NCI-H526 treated with DMSO at 0.1 percent for 48 hours (cell line): ENCODE data around the gene ZNF837.
"Not testable (repeated sequence)": the region's sequence is repeated elsewhere in the genome, so short reads cannot be mapped to it uniquely, and the experiment has no call there.

Experiments used
- DNase-seq: peaks from one replicate; lab custom pipeline; 2025; lab: John Stamatoyannopoulos, UW

ZNF837 gene

DNA sequence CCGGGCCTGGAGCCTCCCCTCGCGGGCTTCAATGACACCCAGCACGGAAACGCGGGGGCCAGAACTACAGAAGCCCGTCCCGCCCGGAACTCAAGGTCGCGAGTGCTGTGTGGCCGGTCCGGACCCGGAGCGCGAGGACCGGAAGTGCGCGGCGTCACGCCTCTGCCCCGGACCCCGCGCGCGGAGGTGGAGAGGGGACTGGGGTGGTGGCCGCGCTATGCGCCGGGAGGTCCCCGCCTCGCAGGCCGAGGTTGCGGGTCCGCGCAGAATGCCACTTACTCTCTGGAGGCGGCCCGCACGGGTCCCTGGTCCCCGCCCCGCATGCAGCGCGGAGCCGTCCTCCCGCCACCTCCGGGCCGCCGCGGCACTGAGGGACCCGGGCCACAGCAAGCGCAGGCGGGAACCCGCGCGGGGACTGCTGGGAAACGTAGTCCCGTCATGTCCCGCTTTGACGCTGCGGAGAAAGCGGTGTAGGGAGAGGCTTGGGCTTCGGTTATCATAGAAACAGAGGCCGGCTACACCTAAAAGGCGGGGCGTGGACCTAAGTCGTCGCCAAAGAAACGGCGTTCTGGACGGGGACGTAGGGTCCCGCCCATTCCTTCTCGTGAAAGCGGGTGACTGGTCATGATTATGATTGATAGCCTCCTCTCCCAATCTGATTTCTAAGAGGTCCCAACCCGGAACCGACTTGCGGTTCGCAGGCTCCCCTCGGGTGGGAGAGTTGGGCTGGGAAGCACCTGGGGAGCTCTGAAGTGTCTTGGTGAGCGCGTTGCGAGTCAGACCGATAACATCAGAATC lies at the start of gene ZNF837:
ZNF837 (minus strand) TSS at position 369 of the 798 bp plus-strand sequence. CDS start 11,698 bp downstream, outside the sequence.
- DNase-seq = peak; percentile 99

- no peak for DNase-seq
These were observed 48.9 kb upstream of the ZNF837 start for GRCh38 chr19:58429745-58430144.

GRCh38 chr19:58428617-58429016 lies 47.8 kb upstream of the ZNF837 start:
- no peak for DNase-seq

- DNase-seq = no peak
These were observed 36.2 kb upstream of the ZNF837 start for GRCh38 chr19:58417071-58417470.

- DNase-seq = no peak
These were observed 35.8 kb upstream of the ZNF837 start for GRCh38 chr19:58416604-58417003.

DNA sequence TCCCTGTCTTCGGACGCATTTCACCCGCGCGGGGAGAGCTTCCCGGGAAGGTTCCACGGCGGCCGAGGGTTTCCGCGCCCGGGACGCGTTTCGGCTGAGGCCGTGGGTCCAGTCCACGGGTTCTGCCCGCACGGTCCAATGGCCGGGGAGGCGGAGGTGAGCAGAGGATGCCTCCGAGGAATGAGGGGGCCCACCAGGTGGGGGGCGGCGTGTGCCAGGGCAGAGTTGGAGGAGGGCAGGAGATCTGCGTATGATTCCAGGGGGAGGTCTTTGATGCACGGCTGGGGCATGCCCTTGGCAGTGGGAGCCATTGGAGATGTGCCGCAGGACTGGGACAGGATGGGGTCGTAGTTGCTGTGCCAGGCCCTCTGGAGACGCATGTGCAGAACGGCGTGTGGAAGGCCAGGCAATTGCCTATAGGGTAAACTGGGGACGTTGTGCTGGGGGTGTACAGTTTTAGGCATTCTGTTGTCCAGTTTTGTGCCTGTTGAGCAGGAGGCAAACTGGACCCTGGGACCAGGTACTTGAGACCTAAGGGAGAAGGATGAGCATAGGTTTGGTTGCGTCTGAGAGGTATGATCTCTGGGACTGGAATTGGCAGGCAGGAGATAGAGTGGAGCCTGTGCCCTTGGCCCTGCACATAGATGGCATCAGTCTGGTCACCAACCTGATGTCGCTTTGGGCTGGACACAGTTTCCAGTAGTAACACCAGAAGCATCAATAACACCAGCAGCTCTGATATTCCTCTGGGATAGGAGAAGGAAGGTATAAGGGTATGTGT lies 28.4 kb upstream of the ZNF837 start:
- DNase-seq = no peak

GRCh38 chr19:58408152-58409009 lies 27.6 kb upstream of the ZNF837 start, which contains the start of gene ZNF584:
Gene ZNF584, plus strand, starts transcription at chr19:58408649. Its CDS starts 499 bp downstream, at chr19:58409148.
- peak; percentile 92 for DNase-seq

DNA sequence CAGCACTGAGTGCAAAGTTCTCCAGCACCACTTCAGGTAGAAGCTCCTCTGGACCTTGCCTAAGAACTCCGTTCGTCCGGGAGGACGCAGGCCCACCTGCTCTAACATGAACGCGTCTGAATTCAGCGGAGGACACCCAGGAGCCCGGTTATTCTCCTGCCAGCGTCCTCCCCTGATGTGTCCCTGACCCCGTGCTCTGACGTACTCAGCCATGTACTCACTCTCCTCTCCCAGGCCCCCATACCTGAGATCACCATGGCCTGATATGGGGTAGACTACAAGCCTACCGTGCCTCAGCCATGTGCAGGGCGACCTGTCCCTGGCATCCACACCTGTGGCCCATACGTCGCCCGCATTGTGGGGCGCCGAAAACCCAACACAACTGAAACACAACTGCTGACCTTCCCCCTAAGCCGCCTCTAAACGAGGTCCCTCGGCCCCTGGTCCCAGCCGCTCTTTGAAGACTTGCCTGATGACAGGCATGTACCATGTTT lies 26.9 kb upstream of the ZNF837 start:
- DNase-seq = peak; percentile 19

DNA sequence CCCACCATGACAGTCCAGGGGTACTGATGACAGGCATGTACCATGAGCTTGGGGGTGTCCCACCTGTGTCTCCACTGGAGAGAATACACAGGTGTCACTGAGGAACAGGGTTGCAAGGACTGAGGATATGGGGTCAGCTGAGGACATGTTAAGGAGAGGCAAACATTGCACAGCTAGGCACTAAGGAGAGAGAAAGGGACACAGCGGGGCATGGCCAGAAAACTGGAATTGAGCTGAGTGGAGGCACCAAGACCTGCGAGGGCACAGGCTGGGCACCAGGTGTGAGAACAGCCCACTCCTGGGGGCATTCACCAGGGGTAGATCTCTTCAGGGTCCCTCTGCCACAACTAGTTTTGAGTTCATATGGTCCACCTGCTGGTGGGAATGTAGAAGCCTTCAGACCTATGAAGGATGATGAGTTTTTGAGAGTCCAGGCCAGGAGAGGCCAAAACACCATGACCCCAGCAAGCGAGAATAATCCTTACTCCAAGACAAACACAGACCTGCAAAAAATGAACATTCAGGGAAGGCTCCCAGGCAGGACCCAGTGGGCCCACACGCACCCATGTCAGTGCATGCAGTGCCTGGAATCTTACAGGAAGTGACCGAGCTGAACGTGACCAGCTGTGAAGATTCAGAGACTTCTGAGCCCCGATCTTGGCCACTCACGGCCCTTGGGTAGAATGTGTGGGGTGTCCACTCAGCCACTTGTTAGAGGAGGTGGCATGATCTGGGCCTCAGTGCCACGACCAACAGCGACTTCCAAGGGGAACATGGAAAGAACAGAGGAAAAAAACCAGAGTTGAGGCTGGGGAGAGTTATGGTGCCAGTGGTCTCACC lies 26.2 kb upstream of the ZNF837 start:
- no peak for DNase-seq

DNA sequence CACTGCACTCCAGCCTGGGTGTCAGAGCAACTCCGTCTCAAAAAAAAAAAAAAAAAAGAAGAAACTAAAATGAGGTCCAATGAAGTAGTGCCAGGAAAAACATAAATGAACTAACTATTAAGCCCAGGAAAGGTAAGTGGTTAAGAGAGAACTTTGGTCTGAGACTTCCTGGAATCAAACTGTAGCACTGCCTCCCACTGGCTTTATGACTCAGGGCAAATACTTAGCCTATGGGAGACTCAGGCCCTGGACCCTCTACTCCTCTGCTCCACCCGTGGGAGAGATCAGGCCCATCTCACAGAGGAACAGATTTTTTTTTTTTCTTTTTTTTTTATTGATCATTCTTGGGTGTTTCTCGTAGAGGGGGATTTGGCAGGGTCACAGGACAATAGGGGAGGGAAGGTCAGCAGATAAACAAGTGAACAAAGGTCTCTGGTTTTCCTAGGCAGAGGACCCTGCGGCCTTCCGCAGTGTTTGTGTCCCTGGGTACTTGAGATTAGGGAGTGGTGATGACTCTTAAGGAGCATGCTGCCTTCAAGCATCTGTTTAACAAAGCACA lies 23.2 kb upstream of the ZNF837 start:
- not testable (repeated sequence) for DNase-seq

GRCh38 chr19:58401840-58402421 lies 21.1 kb upstream of the ZNF837 start:
- no peak for DNase-seq

DNA sequence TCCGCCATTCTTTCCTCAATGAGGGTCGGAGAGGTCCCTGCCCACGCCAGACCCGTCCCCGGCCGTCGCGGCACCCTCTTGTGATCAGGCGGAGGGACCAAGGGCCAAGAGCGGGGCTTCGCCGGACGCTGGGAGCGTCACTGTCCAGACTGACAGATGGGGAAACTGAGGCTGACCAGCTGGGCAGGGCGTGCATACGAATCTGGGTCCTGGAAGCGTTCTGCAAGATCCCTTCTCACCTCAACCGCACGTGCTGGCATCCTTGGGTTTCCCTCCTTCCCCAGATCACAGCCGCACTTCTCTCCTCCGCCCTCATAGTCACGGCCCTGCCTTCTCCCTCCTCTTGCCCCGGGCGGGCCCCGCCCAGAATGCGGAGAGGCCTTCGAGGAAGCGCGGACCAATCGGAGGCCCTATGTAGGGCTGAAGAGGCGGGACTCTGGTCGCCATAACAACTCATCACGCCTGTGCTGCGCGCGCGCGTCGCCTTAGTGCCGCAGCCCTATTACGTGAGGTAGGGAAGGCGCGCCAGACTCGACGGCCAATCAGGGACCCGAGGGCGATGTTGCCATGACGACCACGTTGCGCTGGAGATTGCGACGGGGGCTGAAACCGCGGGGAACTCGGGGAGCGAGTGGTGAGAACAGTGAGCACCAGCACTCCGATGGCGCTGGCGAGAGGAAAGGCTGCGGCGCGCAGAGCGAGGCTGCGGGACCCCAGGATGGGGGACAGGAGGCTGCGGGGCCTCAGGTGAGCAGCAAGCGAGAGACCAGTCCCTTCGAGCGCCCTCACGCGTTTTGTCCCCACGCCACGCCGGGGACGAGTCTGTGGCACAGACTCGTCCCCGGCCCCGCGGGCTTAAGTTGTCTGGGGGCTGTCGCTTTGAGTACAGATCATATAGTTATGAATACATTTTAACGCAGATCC lies 20.3 kb upstream of the ZNF837 start:
- peak; percentile 96 for DNase-seq

DNA sequence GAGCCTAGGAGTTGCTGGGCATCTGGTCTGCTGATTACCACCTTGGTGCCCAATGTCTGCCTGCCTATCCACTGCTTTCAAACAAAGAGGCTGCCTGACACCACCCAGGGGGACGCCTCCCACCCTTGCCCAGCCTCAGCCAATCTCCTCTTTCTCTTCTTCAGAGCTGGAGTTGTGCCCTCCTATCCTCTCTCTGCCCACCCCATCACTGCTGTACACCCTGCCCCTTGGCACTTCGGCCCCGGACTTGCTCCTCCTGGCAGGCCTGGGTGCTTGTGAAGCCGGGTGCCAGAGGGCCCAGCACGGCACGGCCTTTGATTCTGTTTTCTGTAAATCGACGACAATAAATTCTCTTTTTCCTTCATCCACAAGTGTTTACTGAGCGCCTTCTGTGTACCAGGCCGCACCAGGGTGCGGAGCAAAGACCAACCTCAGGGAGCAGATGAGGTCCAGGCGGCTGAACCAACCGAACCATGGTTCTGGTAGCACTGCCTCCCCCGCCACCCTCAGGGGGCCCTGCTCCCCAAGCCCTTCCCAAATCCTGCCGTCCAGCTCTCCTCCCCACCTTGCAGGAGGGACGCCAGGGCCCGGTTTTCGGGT lies 19.6 kb upstream of the ZNF837 start:
- no peak for DNase-seq

DNA sequence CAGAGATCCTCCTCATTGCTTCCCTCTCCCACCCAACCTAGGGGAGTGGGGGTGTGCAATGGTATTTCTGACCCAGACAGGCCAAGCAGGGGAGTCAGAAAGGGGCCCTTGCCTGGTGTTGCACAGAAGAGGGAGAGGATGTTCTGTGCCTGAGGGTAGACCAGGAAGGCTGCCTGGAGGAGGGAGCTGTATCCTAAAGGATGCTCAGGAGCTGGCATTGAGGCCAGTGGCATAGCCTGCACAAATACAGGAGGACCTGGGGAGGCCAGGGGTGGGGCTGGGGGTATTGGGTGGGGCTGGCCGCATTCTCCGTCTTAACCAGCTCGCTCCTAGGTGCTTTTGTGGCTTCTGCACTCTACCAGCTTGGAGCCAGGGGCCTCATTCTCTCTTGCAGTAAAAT lies 19.1 kb upstream of the ZNF837 start:
- no peak for DNase-seq

- DNase-seq = no peak
These were observed 17.7 kb upstream of the ZNF837 start for GRCh38 chr19:58398545-58398944.

- no peak for DNase-seq
These were observed 17.3 kb upstream of the ZNF837 start for GRCh38 chr19:58398087-58398486.

DNA sequence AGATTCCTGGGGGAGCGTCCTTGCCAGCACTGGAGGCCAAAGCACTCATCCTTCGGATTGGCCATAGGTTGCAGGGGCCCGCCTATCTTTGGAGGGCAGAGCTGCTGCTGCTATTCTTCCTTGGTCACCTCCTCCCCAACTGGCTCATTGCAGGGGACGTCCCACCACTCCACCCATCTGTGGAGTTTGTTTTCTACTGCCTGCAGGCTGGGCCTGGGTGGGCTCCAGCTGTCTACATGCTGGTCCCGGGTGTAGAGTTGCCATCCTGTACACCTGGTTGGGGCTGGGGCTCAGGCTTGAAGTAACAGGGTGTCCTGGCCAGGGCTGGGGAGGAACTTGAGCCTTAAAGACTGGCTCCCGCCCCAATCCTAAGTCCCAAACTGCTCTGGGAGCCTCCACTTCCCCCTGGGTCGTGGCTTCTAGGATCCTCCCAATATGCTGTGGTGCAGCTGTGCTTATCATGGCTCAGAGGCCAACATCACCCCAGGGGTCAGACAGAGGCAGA lies 16.8 kb upstream of the ZNF837 start:
- DNase-seq = no peak

GRCh38 chr19:58396691-58397532 lies 16.1 kb upstream of the ZNF837 start:
- DNase-seq = no peak
